ENCODE measurements around the gene CABP5.

Gene CABP5

GRCh38 chr19:48030073-48030472 lies 13.8 kb downstream of the CABP5 start:
- no peak for DNase-seq (ENCODE audit: low spot score)

GRCh38 chr19:48029431-48029830 lies 14.4 kb downstream of the CABP5 start:
- no peak for DNase-seq (ENCODE audit: low spot score)

GRCh38 chr19:48025480-48025879 lies 18.4 kb downstream of the CABP5 start:
- DNase-seq (ENCODE audit: low spot score), result no peak

- DNase-seq (ENCODE audit: low spot score), result no peak
Observed at GRCh38 chr19:48023518-48023917, 20.4 kb downstream of the CABP5 start.

GRCh38 chr19:48023011-48023410 lies 20.9 kb downstream of the CABP5 start:
- DNase-seq (ENCODE audit: low spot score), result no peak

GRCh38 chr19:48020686-48021085 lies 23.2 kb downstream of the CABP5 start:
- no peak for DNase-seq (ENCODE audit: low spot score)

- no peak for DNase-seq (ENCODE audit: low spot score)
Observed at GRCh38 chr19:48010932-48011758, 32.7 kb downstream of the CABP5 start.

- no peak for DNase-seq (ENCODE audit: low spot score)
Observed at GRCh38 chr19:48006762-48007161, 37.1 kb downstream of the CABP5 start.

GRCh38 chr19:48004236-48004635 lies 39.6 kb downstream of the CABP5 start:
- DNase-seq (ENCODE audit: low spot score), result no peak

GRCh38 chr19:48000846-48001245 lies 43.0 kb downstream of the CABP5 start:
- DNase-seq (ENCODE audit: low spot score), result no peak

GRCh38 chr19:47998800-47999199 lies 45.1 kb downstream of the CABP5 start:
- DNase-seq (ENCODE audit: low spot score), result no peak

GRCh38 chr19:47996230-47996727 lies 47.6 kb downstream of the CABP5 start:
- DNase-seq (ENCODE audit: low spot score), result no peak

GRCh38 chr19:47994209-47994802 lies 49.6 kb downstream of the CABP5 start, which contains the start of gene ELSPBP1:
Gene ELSPBP1, plus strand, starts transcription at chr19:47994632. Its CDS starts 14,036 bp downstream, at chr19:48008668.
- DNase-seq (ENCODE audit: low spot score), result no peak

- no peak for DNase-seq (ENCODE audit: low spot score)
Observed at GRCh38 chr19:47992070-47992469, 51.8 kb downstream of the CABP5 start, which contains the start of gene BSPH1. Gene BSPH1, minus strand, starts transcription at chr19:47992170. Its CDS starts 89 bp downstream, at chr19:47992081.

GRCh38 chr19:47991191-47991808 lies 52.6 kb downstream of the CABP5 start:
- DNase-seq (ENCODE audit: low spot score), result no peak

Measured in left forelimb (tissue), 1 donor.